GF-D8 (cell line): Measurements from ENCODE around the gene PCED1A.

ENCODE experiments used
- DNase-seq: peaks from one replicate; lab custom pipeline; 2025; lab: John Stamatoyannopoulos, UW

Gene PCED1A

GRCh38 chr20:2840138-2840966 is at the start of gene PCED1A, which contains the start of gene VPS16:
Gene PCED1A, minus strand, starts transcription at chr20:2840655. Its CDS starts 743 bp downstream, at chr20:2839912.
Gene VPS16, plus strand, starts transcription at chr20:2840745. Its CDS starts 30 bp downstream, at chr20:2840775.
- peak; percentile 51 for DNase-seq

- no peak for DNase-seq
These were observed 49.3 kb upstream of the PCED1A start for GRCh38 chr20:2889797-2890196.

GRCh38 chr20:2889209-2889608 is 48.8 kb upstream of the PCED1A start:
- DNase-seq, result no peak

- DNase-seq, result no peak
These were observed 47.9 kb upstream of the PCED1A start for GRCh38 chr20:2888224-2888955.

- DNase-seq, result no peak
These were observed 47.3 kb upstream of the PCED1A start for GRCh38 chr20:2887715-2888114.

- DNase-seq, result no peak
These were observed 43.5 kb upstream of the PCED1A start for GRCh38 chr20:2883726-2884637.

GRCh38 chr20:2880650-2881049 is 40.2 kb upstream of the PCED1A start:
- DNase-seq, result no peak

GRCh38 chr20:2879146-2879545 is 38.7 kb upstream of the PCED1A start:
- no peak for DNase-seq

GRCh38 chr20:2878515-2878914 is 38.1 kb upstream of the PCED1A start:
- DNase-seq, result no peak

GRCh38 chr20:2875690-2876203 is 35.3 kb upstream of the PCED1A start:
- no peak for DNase-seq

- DNase-seq, result no peak
These were observed 34.0 kb upstream of the PCED1A start for GRCh38 chr20:2874456-2874855.

- DNase-seq, result no peak
These were observed 33.2 kb upstream of the PCED1A start for GRCh38 chr20:2873747-2874041.

GRCh38 chr20:2873010-2873746 is 32.7 kb upstream of the PCED1A start, which contains the start of gene PTPRA:
Gene PTPRA, plus strand, starts transcription at chr20:2873481. Its CDS starts 90,797 bp downstream, at chr20:2964278.
- DNase-seq, result peak; percentile 64

GRCh38 chr20:2872459-2873009 is 32.1 kb upstream of the PCED1A start:
- peak; percentile 45 for DNase-seq

- DNase-seq, result no peak
These were observed 31.4 kb upstream of the PCED1A start for GRCh38 chr20:2871661-2872458.

- peak; percentile 27 for DNase-seq
These were observed 30.6 kb upstream of the PCED1A start for GRCh38 chr20:2871111-2871465.

GRCh38 chr20:2869381-2869780 is 28.9 kb upstream of the PCED1A start:
- DNase-seq, result no peak

GRCh38 chr20:2867081-2867864 is 26.8 kb upstream of the PCED1A start:
- DNase-seq, result no peak

- DNase-seq, result no peak
These were observed 25.8 kb upstream of the PCED1A start for GRCh38 chr20:2866236-2866635.
